Stimulated activated CD4-positive, alpha-beta T cell treated with anti-CD3 and anti-CD28 coated beads, Interleukin-15, amount 100 ng/mL, for 1 hour (primary cell): Measurements from ENCODE around the gene KLK13.

Source experiments
- DNase-seq, 2 donors: peaks; one replicate each; pipeline ENCODE4 v3.0.0-alpha.2; 2020; ENCODE audit warnings: low read depth in 1 of 2, low spot score in 1 of 2

The KLK13 gene

GRCh38 chr19:51060973-51061372, 3.9 kb downstream of the KLK13 start:
- no peak for DNase-seq

- no peak for DNase-seq
These were observed 4.6 kb downstream of the KLK13 start for GRCh38 chr19:51060336-51060735.

DNA sequence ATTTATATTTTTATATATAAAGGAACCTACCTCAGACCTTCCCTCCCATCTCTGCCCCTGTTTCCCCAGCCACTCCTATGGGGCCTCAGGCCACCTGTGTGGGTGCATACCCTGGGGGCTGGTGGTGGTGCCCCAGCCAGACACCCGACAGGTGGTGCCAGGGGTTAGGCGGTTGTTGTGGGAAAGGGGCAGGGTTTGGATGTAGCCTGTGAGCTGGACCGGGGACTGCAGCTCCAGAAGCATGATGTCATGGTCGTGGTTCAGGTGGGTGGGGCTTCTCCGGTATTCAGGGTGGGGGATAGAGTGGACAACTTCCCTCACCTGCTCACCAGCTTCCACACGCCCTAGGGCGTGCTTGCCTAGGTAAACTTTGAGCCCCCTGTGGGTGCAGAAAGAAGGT, 5.2 kb downstream of the KLK13 start:
- no peak for DNase-seq

GRCh38 chr19:51055866-51056265, 9.0 kb downstream of the KLK13 start:
- no peak for DNase-seq

GRCh38 chr19:51047031-51047335, 17.9 kb downstream of the KLK13 start:
- no peak for DNase-seq

GRCh38 chr19:51044327-51044726, 20.6 kb downstream of the KLK13 start:
- no peak for DNase-seq

GRCh38 chr19:51043497-51043896, 21.4 kb downstream of the KLK13 start:
- no peak for DNase-seq

- no peak for DNase-seq
These were observed 24.7 kb downstream of the KLK13 start for GRCh38 chr19:51040151-51040550.

GRCh38 chr19:51036519-51036918, 28.4 kb downstream of the KLK13 start:
- no peak for DNase-seq

DNA sequence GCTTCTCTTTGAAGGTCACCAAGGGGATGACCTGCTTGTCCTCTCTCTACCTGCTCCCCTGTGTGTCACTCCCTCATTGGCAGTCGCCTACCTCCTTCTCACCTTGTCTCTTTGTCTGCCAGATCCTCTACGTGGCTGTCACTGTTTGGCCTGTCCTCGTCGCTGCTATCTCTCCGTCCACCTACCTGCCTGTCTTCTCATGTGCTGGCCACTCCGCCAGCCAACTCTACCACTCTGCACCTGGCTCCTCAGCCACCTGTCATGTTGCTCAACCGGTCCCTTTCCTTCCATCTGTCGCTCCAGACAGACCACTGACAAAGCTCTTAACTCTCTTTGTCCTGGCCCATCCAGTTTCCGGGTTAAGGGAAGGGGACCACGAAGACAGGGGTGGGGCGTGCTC, 30.2 kb downstream of the KLK13 start, which contains the start of gene KLK12:
TSS of gene KLK12 (minus strand) at position 299 of the 400 bp plus-strand sequence. CDS start 381 bp downstream, outside the sequence.
- DNase-seq = no peak

- DNase-seq = no peak
These were observed 33.0 kb downstream of the KLK13 start for GRCh38 chr19:51031880-51032225.

DNA sequence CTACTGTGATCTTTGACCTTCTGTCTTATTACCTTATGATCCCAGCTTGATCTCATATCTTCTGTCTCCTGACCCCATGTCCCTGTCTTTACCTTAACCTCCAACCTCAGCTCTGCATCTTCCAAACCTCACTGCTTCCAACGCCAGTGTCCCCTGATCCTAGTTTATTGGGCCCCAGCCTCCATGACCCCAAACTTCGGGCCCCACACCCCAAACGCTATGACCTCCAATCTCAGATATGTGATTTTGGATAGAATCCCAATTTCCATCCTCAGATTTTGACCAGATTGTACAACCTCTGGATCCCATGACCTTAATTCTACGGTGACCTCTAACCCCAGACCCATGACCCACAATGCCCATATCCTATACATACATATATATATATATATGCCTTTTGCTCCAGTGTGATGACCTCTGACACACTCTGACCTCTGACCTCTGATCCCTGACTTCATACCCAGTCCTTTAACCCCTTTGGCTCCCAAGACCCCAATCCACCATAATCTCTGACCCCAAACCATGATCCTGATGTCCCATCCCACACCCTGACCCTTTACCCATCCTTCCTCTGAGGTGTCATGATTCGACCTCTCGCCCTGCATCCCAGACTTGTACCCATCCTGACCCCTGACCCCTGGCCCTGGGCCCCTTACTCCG, 33.5 kb downstream of the KLK13 start:
- DNase-seq = no peak

- DNase-seq = no peak
These were observed 34.3 kb downstream of the KLK13 start for GRCh38 chr19:51030631-51031030.

DNA sequence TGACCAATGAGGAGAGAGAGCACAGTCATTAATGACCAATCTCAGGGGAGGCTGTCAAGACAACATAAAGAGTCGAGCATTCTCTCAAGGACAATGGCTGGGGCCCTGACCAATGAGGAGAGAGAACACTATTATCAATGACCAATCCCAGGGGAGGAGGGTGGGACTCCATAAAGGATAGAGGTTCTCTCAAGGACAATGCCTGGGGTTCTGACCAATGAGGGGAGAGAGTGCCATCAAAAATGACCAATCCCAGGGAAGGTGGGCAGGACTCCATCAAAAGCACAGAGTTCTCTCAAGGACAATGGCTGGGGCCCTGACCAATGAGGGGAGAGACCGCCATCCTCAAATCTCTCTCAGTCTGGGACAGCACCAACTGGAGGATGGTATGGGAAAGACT, 35.2 kb downstream of the KLK13 start:
- no peak for DNase-seq

GRCh38 chr19:51027873-51028272, 37.0 kb downstream of the KLK13 start:
- DNase-seq = no peak

DNA sequence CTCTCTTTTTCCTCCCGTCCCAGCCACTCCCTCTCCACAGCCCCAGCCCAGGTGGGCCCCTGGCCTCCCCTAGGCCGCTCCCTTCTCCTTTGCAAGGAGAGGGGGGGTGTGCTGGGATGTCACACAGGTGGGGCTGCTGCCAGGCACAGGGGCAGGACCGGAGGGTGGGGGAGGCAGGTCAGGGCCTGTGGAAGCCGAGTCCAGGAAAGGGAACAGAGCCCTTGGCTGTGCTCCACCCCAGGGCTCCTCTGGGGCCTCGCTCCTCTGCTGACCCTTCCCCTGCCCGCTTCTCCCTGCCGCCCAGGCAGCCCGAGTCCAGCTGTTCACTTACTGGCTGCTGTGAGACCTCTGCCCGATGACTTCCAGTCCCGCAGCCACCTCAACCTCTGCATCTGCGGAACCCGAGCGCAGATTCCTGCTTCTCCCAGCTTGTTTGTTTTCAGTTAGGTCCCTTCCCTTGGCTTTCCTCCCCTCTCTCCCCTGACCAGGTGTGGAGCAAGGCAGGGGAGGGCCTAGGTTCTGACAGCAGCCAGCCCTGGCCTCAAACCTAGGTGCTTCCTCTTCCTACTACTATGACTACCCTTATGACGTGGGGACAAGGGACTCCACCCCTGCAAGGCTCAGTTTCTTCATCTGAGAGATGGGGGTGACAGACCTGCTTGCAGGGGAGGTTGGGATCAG, 37.6 kb downstream of the KLK13 start:
- DNase-seq = no peak

- no peak for DNase-seq
These were observed 38.4 kb downstream of the KLK13 start, which contains the start of gene KLK11 for GRCh38 chr19:51026554-51026831. Gene KLK11 (minus strand): TSS chr19:51026616. CDS start chr19:51025631, 985 bp downstream.

DNA sequence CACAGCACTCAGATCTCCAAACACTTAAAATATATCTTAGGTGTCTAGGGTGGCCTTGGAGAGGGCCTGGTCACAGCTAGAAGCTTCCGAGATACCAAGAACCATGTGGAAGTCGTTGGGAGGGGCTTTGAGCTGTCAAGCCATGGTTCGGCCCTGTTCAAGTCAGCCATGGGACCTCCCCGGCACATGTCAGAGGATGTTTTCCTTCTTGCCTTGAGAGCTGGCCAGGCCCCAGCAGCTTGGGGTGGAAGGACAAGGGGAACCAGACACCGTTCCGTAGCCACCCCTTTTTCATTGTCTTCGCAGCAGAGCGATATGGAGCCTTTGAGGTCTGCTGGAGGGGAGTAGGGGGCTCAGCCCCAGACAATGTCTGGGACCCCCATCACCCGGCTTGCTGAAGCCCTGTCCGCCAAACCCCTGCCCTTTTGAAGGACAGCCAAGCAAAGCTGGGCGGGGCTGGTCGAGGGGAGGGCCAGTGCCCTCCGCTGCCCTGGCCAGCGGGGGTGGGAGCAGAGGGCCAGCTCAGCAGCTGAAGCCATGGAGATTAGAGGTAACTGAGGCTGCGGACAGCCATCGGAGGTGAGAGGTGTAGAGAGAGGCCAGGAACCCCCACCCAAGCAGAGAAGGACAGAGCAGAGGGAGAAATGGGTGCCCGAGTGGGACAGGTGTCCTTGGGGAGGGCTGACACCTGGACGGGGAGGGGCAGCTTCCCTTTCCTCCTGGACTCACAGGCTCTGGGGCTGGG, 38.9 kb downstream of the KLK13 start:
- DNase-seq = no peak

DNA sequence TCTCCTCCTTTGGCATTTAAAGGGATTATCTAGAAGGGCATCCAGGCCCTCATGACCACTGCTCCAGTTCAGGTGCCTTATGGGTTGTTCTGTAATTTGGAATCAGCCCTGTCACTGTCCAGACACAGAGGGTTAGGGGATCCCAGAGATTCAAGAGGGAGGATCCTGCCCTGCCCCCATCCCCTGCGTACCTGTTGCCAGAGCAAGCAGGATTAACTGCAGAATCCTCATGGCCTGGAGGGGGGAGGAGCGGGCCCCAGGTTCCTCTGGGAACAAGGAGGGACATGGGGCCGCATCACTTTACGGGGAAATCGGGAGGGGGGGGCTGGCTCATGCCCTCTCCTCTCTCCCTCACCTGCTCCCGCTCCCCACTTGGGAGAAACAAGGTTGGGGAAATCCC, 39.5 kb downstream of the KLK13 start:
- no peak for DNase-seq

DNA sequence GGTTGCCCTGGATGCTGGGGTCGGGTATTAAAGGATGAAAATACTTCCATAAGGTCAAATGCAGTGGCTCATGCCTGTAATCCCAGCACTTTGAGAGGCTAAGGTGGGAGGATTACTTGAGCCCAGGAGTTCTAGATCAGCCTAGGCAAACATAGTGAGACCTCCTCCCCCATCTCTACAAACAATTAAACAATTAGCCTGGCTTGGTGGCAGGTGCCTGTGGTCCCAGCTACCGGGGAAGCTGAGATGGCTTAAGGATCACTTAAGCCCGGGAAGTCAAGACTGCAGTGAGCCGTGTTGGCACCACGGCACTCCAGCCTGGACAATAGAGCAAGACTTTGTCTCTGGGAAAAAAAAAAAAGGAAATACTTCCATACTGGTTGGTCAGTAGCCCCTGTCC, 40.0 kb downstream of the KLK13 start:
- DNase-seq = no peak

GRCh38 chr19:51023946-51024345, 40.9 kb downstream of the KLK13 start:
- no peak for DNase-seq

DNA sequence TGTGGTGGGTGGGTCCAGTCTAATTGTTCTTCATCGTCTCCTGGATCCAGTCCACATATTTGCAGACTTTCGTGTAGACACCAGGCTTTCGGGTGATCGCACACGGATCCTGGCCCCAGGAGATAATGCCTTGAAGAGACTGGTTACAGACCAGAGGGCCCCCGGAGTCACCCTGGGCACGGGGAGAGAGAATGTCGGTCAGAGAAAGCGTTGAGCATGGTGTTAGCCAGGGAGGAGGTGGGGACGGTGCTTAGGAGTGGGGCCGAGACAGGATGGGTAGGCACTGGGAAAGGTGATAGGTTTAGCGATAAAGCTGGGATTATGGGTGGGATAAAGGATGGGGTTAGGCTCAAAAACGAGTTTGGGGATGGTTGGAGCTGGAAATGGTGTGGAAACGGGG, 42.4 kb downstream of the KLK13 start:
- DNase-seq = no peak
